ENCODE data around the gene AGAP2. TPM values are rescaled to one million over a fixed set of nuclear protein-coding genes. Genes with fewer than 3 reads are reported as not detected.
A peak's percentile ranks its signal among the peaks of the same experiment; 100 is the strongest.

Gene AGAP2
- polyA plus RNA-seq, 3 donors, result 0.20 to 3.4 (median 0.65) TPM

DNA sequence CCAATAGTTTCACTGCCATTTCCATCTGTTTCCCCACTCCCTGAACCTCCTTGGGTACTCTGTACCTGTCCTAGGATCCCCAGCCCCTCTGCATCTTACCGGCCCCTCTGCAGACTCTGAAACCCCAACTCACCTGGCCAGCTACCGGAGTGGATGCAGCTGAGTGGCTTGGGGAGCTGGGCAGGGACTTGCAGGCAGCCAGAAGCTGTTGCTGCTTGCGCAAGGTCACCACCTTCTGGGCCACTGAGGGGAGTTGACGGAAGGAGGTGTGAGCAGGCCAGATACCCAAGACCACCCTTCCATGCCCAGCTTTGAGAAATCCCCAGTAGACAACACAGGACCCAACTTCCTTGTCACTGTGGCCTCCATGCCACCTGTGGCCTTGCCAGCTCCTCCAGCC lies 6.3 kb downstream of the AGAP2 start:
- H3K27ac ChIP-seq (ENCODE audit: low read depth in 1 of 2, low read length in 2 of 2), result no peak overlapping the region
- H3K79me2 ChIP-seq (ENCODE audit: insufficient read depth, low read length), result no peaks in the 10 kb centered on the region
- intact Hi-C loops (cut with micrococcal nuclease), result no loop called here
- no peak overlapping the region for H3K4me2 ChIP-seq (replicated peaks; ENCODE audit: extremely low read depth, low read length, poor library complexity, severe bottlenecking)
- peaks cover 66 to 81% of the 10 kb centered on the region in 2 donors for H3K36me3 ChIP-seq (replicated peaks in 1 of 2; ENCODE audit: control insufficient read depth in 1 of 2, insufficient read depth in 2 of 2, low read length in 2 of 2)
- peaks cover 0 to 3% of the 10 kb centered on the region in 2 donors for H3K9me3 ChIP-seq (replicated peaks in 1 of 2; ENCODE audit: control insufficient read depth in 1 of 2, insufficient read depth in 1 of 2, low read length in 2 of 2)
- no peaks in the 10 kb centered on the region for H3K27me3 ChIP-seq (ENCODE audit: control insufficient read depth in 2 of 2, insufficient read depth in 2 of 2, low read length in 2 of 2)
- H3K4me3 Mint-ChIP-seq, result no peak overlapping the region
- H2AFZ ChIP-seq (ENCODE audit: insufficient read depth, low read depth, low read length, poor library complexity, severe bottlenecking), result no peak overlapping the region
- H3K27me3 Mint-ChIP-seq (ENCODE audit: low read depth in 3 of 3), result peaks cover 0 to 1% (median 0%) of the 10 kb centered on the region in 3 donors
- peak overlapping the region in 5 of 7 donors; percentile 21 to 74 (median 46) for H3K27ac Mint-ChIP-seq
- no peaks in the 10 kb centered on the region for H4K20me1 ChIP-seq (ENCODE audit: insufficient read depth, low read length)
- H3K9me3 Mint-ChIP-seq, result peaks cover 0 to 5% (median 2%) of the 10 kb centered on the region in 7 donors
- H3K4me1 Mint-ChIP-seq, result no peaks in the 10 kb centered on the region
- H3K4me1 ChIP-seq (ENCODE audit: control insufficient read depth in 1 of 2, insufficient read depth in 2 of 2, low read length in 2 of 2), result no peaks in the 10 kb centered on the region
- peaks cover 69 to 80% of the 10 kb centered on the region in 2 donors for H3K36me3 Mint-ChIP-seq
- no peak overlapping the region for H3K4me3 ChIP-seq (replicated peaks in 1 of 3; ENCODE audit: low read depth in 2 of 3, low read length in 3 of 3)
- WGBS (ENCODE audit: insufficient coverage), result 90% methylated on average over 2 of the region's 4 CpGs
- TF ChIP-seq CTCF (IDR thresholded peaks at IDR 0.05), result no peak
- no peak for DNase-seq
- H3K9ac ChIP-seq (ENCODE audit: insufficient read depth, low read length, poor library complexity, severe bottlenecking), result no peak overlapping the region

GRCh38 chr12:57731411-57732080 lies 7.0 kb downstream of the AGAP2 start:
- H3K4me2 ChIP-seq (replicated peaks; ENCODE audit: extremely low read depth, low read length, poor library complexity, severe bottlenecking), result no peak overlapping the region
- intact Hi-C loops (cut with micrococcal nuclease), result no loop called here
- peaks cover 65 to 80% of the 10 kb centered on the region in 2 donors for H3K36me3 Mint-ChIP-seq
- H3K4me3 ChIP-seq (replicated peaks in 1 of 3; ENCODE audit: low read depth in 2 of 3, low read length in 3 of 3), result no peak overlapping the region
- no peak overlapping the region for H2AFZ ChIP-seq (ENCODE audit: insufficient read depth, low read depth, low read length, poor library complexity, severe bottlenecking)
- no peak for TF ChIP-seq CTCF (IDR thresholded peaks at IDR 0.05)
- H3K4me1 Mint-ChIP-seq, result no peaks in the 10 kb centered on the region
- no peaks in the 10 kb centered on the region for H3K27me3 ChIP-seq (ENCODE audit: control insufficient read depth in 2 of 2, insufficient read depth in 2 of 2, low read length in 2 of 2)
- no peak overlapping the region for H3K27ac ChIP-seq (ENCODE audit: low read depth in 1 of 2, low read length in 2 of 2)
- H3K9me3 Mint-ChIP-seq, result peaks cover 0 to 9% (median 7%) of the 10 kb centered on the region in 7 donors
- no peaks in the 10 kb centered on the region for H3K4me1 ChIP-seq (ENCODE audit: control insufficient read depth in 1 of 2, insufficient read depth in 2 of 2, low read length in 2 of 2)
- no peak for DNase-seq
- H3K79me2 ChIP-seq (ENCODE audit: insufficient read depth, low read length), result no peaks in the 10 kb centered on the region
- H4K20me1 ChIP-seq (ENCODE audit: insufficient read depth, low read length), result no peaks in the 10 kb centered on the region
- H3K27me3 Mint-ChIP-seq (ENCODE audit: low read depth in 3 of 3), result peaks cover 0 to 1% (median 0%) of the 10 kb centered on the region in 3 donors
- no peak overlapping the region for H3K4me3 Mint-ChIP-seq
- H3K27ac Mint-ChIP-seq, result no peak overlapping the region
- 98% methylated on average over 7 of the region's 19 CpGs for WGBS (ENCODE audit: insufficient coverage)
- H3K9me3 ChIP-seq (replicated peaks in 1 of 2; ENCODE audit: control insufficient read depth in 1 of 2, insufficient read depth in 1 of 2, low read length in 2 of 2), result peaks cover 0 to 9% of the 10 kb centered on the region in 2 donors
- no peak overlapping the region for H3K9ac ChIP-seq (ENCODE audit: insufficient read depth, low read length, poor library complexity, severe bottlenecking)
- H3K36me3 ChIP-seq (replicated peaks in 1 of 2; ENCODE audit: control insufficient read depth in 1 of 2, insufficient read depth in 2 of 2, low read length in 2 of 2), result peaks cover 71 to 81% of the 10 kb centered on the region in 2 donors

Data from CD14-positive monocyte (primary cell).